ENCODE results near the gene GGT6. TPM values are rescaled to one million over a fixed set of nuclear protein-coding genes. Genes with fewer than 3 reads are reported as not detected.
A peak's percentile ranks its signal among the peaks of the same experiment; 100 is the strongest.

Gene GGT6
- total RNA-seq, 1 experiment from 2014 or later, result not detected

DNA sequence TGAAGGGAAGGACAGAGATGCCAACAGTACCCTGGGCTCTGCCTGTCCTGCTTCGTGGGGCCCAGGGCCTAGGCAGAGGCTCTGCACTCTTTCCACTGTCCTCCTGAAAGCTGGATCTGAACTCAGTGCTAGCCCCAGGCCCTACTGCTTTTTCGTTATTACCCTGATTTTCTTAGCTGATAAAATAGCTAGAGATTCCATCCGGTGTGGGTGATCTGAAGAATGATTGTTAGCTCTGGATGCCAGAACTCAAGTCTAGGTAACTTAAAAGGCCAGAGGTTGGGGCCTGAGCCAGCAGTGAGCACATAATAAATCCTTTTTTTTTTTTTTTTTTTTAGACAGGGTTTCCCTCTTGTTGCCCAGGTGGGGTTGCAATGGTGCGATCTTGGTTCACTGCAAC is 3.4 kb downstream of the GGT6 start:
- intact Hi-C loops (cut with micrococcal nuclease; ENCODE audit: unreplicated experiment), result no loop called here
- no peak for TF ChIP-seq EZH2 (IDR thresholded peaks at IDR 0.05; ENCODE audit: borderline replicate concordance, low read depth, low read length, poor library complexity, severe bottlenecking)
- TF ChIP-seq, protein P1, sequence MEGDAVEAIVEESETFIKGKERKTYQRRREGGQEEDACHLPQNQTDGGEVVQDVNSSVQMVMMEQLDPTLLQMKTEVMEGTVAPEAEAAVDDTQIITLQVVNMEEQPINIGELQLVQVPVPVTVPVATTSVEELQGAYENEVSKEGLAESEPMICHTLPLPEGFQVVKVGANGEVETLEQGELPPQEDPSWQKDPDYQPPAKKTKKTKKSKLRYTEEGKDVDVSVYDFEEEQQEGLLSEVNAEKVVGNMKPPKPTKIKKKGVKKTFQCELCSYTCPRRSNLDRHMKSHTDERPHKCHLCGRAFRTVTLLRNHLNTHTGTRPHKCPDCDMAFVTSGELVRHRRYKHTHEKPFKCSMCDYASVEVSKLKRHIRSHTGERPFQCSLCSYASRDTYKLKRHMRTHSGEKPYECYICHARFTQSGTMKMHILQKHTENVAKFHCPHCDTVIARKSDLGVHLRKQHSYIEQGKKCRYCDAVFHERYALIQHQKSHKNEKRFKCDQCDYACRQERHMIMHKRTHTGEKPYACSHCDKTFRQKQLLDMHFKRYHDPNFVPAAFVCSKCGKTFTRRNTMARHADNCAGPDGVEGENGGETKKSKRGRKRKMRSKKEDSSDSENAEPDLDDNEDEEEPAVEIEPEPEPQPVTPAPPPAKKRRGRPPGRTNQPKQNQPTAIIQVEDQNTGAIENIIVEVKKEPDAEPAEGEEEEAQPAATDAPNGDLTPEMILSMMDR (conservative IDR thresholded peaks at IDR 0.05; ENCODE audit: low read depth, low read length), result no peak
- H3K27me3 ChIP-seq (replicated peaks; ENCODE audit: insufficient read depth, low read depth, low read length, poor library complexity), result no peaks in the 10 kb centered on the region
- peaks cover 6% of the 10 kb centered on the region for H3K4me1 ChIP-seq (ENCODE audit: insufficient read depth, low read length, poor library complexity, severe bottlenecking)
- BruUV-seq (replicated peaks), result no TSS peak
- no peak overlapping the region for H3K27ac ChIP-seq (ENCODE audit: low read depth, low read length, poor library complexity, severe bottlenecking)
- H3K9me3 ChIP-seq (ENCODE audit: low read depth, low read length, poor library complexity, severe bottlenecking), result no peaks in the 10 kb centered on the region
- H3K36me3 ChIP-seq (ENCODE audit: insufficient read depth, low read length, poor library complexity, severe bottlenecking), result peaks cover 21% of the 10 kb centered on the region
- no peak overlapping the region for H3K4me3 ChIP-seq (ENCODE audit: low read depth, low read length, poor library complexity, severe bottlenecking)
- ChIA-PET CTCF (interaction anchor here (1.8 kb wide), 1 partner anchor 9 kb away, joined by 5 read pairs; no protein-coding TSS in a partner anchor), POLR2A (ENCODE audit: low non-redundant PET) (interaction anchor here (0.7 kb wide), 1 partner anchor 400 kb away, joined by 6 read pairs; no protein-coding TSS in a partner anchor)
- no peak for DNase-seq (ENCODE audit: low spot score)

DNA sequence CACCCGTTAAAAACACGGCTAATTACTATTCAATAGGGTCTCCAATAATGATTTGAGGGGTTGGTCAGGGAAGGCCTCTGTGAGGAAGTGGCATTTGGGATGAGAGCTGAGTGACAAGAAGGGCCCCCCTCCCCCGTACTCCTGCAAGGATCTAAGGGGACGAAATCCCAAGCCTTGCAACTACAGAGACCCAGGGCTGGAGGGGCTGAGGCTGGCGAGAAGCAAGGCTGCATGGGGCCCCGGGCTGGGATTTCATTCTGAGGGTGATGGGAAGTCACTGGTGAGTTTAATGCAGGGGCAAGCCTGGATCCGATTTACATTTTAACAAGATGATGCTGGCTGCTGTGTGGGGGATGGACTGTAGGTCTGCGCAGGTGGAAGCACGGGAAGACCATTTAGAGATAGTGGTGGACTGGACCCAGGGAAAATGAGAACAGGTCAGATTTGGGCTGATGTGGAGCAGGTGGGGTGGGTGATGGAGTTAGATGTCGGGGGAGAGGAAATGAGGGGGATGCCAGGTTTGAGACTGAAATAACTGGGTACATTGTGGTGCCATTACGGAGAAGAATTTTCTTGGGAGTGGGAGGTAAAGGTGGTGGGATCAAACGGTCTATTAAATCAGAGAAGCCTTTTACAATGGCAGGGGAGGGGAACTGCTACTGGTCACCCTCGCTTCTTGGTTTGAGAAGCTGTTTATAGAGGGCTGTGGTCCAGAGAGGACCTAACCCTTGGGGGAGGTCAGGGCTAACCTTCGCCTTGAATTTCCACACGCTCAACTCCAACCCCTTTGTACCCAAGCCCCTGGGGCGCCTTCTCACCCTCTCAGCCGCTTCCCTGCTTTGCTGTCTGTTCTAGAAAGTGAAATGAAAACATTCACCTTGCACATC is 4.3 kb downstream of the GGT6 start:
- POLR2A ChIA-PET (ENCODE audit: low non-redundant PET), result no interaction called here
- BruUV-seq (replicated peaks), result no TSS peak
- H3K4me1 ChIP-seq (ENCODE audit: insufficient read depth, low read length, poor library complexity, severe bottlenecking), result peaks cover 6% of the 10 kb centered on the region
- H3K9me3 ChIP-seq (ENCODE audit: low read depth, low read length, poor library complexity, severe bottlenecking), result no peaks in the 10 kb centered on the region
- DNase-seq (ENCODE audit: low spot score), result no peak
- H3K36me3 ChIP-seq (ENCODE audit: insufficient read depth, low read length, poor library complexity, severe bottlenecking), result peaks cover 30% of the 10 kb centered on the region
- CTCF ChIA-PET, result interaction anchor here (1.0 to 1.8 kb wide), 2 partner anchors 10 to 71 kb away, joined by 5 to 6 read pairs; no protein-coding TSS in a partner anchor
- intact Hi-C loops (cut with micrococcal nuclease; ENCODE audit: unreplicated experiment), result no loop called here
- peak overlapping the region; percentile 91 for H3K4me3 ChIP-seq (ENCODE audit: low read depth, low read length, poor library complexity, severe bottlenecking)
- H3K27me3 ChIP-seq (replicated peaks; ENCODE audit: insufficient read depth, low read depth, low read length, poor library complexity), result no peaks in the 10 kb centered on the region
- TF ChIP-seq EZH2 (IDR thresholded peaks at IDR 0.05; ENCODE audit: borderline replicate concordance, low read depth, low read length, poor library complexity, severe bottlenecking), result no peak
- TF ChIP-seq, protein P1 (conservative IDR thresholded peaks at IDR 0.05; ENCODE audit: low read depth, low read length), result no peak
- H3K27ac ChIP-seq (ENCODE audit: low read depth, low read length, poor library complexity, severe bottlenecking), result peak overlapping the region; percentile 71

DNA sequence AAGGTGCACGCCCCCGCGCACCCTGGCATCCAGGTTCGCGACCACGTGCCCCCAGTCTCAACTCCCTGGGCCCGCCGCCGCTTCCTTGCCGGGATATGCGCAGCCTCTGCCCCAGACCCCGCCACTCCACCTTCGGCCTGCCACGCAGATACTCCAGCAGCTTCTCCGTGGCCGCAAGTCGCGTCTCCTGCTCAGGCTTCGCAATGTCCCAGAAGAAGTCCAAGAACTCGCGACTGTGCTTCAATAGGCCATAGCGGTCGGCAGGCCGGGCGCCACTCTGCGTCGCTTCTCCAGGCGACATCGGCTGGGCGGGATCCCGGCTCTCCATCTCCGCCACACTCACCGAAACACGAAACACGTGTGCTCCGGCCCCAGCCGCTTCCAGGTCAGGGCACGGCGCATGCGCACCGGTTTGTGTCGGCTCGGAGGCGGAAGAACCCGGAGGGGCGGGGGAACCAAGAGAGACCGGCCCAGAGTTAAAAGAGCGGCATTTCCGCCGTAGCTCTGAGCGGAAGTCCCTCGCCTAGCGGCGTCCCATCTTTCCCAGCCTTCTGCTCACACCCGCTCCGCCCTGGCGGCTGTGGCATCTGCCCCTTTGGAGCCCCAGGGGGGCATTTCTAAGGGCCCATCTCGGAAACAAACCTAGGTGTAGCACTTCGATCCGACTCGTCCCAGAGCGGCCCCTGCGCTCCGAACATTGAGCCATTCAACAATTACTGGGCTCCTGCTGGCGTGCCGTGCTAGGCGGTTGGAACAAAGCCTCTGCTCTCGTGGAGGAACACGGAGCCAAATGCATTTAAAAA is 5.2 kb downstream of the GGT6 start, which contains the start of gene MYBBP1A:
Gene MYBBP1A, minus strand, starts transcription at position 388 of the 803 bp plus-strand sequence. Its CDS starts 60 bp downstream, at position 328.
- Histone ChIP-seq H3K36me3 (ENCODE audit: insufficient read depth, low read length, poor library complexity, severe bottlenecking) (peaks cover 39% of the 10 kb centered on the region), H3K27me3 (replicated peaks; ENCODE audit: insufficient read depth, low read depth, low read length, poor library complexity) (no peaks in the 10 kb centered on the region), H3K4me1 (ENCODE audit: insufficient read depth, low read length, poor library complexity, severe bottlenecking) (peaks cover 6% of the 10 kb centered on the region), H3K4me3 (ENCODE audit: low read depth, low read length, poor library complexity, severe bottlenecking) (peak within 1 kb of the TSS; percentile 91), H3K27ac (ENCODE audit: low read depth, low read length, poor library complexity, severe bottlenecking) (peak within 1 kb of the TSS; percentile 71), H3K9me3 (ENCODE audit: low read depth, low read length, poor library complexity, severe bottlenecking) (no peaks in the 10 kb centered on the region)
- intact Hi-C loops (cut with micrococcal nuclease; ENCODE audit: unreplicated experiment), result no loop called here
- TF ChIP-seq, protein P1 (conservative IDR thresholded peaks at IDR 0.05; ENCODE audit: low read depth, low read length), result peak; percentile 48
- no peak for TF ChIP-seq EZH2 (IDR thresholded peaks at IDR 0.05; ENCODE audit: borderline replicate concordance, low read depth, low read length, poor library complexity, severe bottlenecking)
- POLR2A ChIA-PET (ENCODE audit: low non-redundant PET), result no interaction called here
- BruUV-seq (replicated peaks), result TSS peak; percentile 37
- CTCF ChIA-PET, result interaction anchor here (0.6 to 1.0 kb wide), 2 partner anchors 72 to 405 kb away, joined by 4 to 6 read pairs; no protein-coding TSS in a partner anchor
- DNase-seq (ENCODE audit: low spot score), result peak; percentile 98

All from A673 (cell line).